ENCODE measurements around the gene EPB42.

- no peak for TF ChIP-seq BHLHE40 (IDR thresholded peaks at IDR 0.05; ENCODE audit: low read depth, low read length)
- no peak for TF ChIP-seq CTCF (conservative IDR thresholded peaks at IDR 0.05; ENCODE audit: low read depth, low read length)
- no peak for TF ChIP-seq POLR2A (IDR thresholded peaks at IDR 0.05; ENCODE audit: low read depth, low read length)
- no peak for TF ChIP-seq MAFK (IDR thresholded peaks at IDR 0.05; ENCODE audit: low read depth, low read length)
- TF ChIP-seq RFX5 (IDR thresholded peaks at IDR 0.05; ENCODE audit: low read depth, low read length), result no peak
- TF ChIP-seq MXI1 (IDR thresholded peaks at IDR 0.05; ENCODE audit: borderline replicate concordance, low read depth, low read length), result no peak
- no peak for TF ChIP-seq CEBPB (IDR thresholded peaks at IDR 0.05; ENCODE audit: low read depth, low read length)
- TF ChIP-seq RAD21 (IDR thresholded peaks at IDR 0.05; ENCODE audit: low read length), result no peak
- TF ChIP-seq FOS (IDR thresholded peaks at IDR 0.05; ENCODE audit: low read depth, low read length), result no peak
- no peak for TF ChIP-seq SMC3 (IDR thresholded peaks at IDR 0.05; ENCODE audit: low read depth, low read length)
Observed at GRCh38 chr15:43270113-43270665, 49.4 kb upstream of the EPB42 start.

All from IMR-90 (cell line).